GM18870 (cell line): ENCODE results near the gene BNIP2.
A peak's percentile ranks its signal among the peaks of the same experiment; 100 is the strongest.
"Not testable (repeated sequence)": the region's sequence is repeated elsewhere in the genome, so short reads cannot be mapped to it uniquely, and the experiment has no call there.

Experiments
- ATAC-seq: cut with Tn5 transposase; IDR thresholded peaks from one replicate; pipeline ENCODE4 v1.9.1; 2021; ENCODE audit warnings: moderate library complexity; ENCODE audit not compliant: unreplicated experiment

The BNIP2 gene, protein sequence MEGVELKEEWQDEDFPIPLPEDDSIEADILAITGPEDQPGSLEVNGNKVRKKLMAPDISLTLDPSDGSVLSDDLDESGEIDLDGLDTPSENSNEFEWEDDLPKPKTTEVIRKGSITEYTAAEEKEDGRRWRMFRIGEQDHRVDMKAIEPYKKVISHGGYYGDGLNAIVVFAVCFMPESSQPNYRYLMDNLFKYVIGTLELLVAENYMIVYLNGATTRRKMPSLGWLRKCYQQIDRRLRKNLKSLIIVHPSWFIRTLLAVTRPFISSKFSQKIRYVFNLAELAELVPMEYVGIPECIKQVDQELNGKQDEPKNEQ

DNA sequence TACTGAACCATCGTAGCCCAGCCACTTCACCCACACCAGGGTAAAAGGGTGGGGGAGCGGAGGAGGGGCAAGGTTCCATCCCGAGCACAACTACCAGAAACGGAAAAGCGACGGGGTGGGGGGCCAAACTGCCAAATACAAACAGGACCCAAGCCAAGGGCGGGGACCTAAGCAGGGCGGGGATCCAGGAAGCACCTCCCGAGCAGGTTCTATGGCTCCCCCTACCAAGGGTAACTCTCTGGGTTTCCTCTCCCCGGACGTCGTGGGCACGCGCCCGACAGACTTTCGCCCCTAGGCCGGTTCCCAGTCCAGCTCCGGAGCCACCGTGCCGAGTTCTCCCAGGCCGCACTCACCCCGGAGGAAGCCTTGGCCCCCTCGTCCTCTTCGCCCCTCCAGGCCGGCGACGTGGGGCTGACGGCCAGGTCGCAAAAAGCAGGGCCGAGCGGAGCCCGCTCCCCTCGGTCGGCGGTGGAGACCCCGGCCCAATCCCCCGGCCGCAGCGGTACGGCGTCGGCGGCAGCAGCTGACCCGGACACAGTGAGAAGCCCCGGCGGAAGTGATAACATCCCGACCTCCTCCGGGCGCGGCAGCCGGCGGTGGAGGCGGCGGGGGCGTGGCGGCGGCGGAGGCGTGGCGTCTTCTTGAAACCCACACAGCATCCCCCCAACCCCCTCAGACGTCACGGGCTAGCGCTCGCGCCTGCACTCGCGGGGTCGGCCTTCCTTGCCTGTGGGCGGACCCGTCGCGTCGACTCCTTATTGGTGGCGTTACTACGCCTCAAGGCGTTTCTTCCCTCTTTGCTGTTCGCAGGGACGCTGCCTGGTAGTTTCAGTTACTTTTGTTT is at the start of gene BNIP2:
Gene BNIP2 (minus strand): TSS at position 539 of the 844 bp plus-strand sequence. CDS start 6,863 bp downstream, outside the sequence.
- peak; percentile 70 for ATAC-seq

DNA sequence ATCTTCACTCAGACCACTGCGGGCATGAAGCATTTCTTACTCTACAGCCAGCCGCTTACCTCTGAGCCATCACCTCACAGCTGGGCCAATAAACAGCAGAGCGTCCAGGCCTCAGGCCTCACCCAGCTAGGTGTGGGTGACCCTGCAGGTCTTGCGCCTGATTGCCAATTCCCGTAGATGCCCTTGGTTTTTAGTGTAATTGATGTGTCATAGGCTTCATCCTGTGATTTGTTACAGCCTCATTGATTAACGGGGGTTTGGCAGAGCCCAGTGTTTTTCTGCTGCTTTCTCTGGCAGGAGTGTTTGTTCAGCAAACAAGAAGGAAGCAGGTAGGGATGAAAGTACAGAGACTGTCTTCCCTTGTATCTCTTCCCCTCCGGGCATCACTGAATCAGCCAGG is 49.6 kb upstream of the BNIP2 start:
- no peak for ATAC-seq

DNA sequence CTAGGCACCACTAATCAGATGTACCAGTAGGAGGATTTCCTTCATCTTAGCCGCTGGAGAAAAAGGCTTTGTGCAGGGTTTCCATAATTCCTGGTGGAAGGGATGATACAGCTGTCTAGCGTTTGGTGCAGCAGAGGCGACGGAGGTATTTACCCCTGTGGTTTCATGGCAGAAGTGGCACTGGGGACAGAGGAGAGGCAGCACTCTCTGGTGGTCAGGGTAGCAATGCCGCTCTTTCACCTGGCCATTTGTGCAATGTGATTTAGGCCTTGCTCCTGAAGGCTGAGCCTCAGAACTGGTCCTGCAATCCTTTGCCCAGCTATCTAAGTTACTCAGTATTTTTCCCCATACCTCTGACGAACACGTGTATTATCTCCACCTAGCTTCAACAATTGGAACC is 47.1 kb upstream of the BNIP2 start:
- no peak for ATAC-seq

DNA sequence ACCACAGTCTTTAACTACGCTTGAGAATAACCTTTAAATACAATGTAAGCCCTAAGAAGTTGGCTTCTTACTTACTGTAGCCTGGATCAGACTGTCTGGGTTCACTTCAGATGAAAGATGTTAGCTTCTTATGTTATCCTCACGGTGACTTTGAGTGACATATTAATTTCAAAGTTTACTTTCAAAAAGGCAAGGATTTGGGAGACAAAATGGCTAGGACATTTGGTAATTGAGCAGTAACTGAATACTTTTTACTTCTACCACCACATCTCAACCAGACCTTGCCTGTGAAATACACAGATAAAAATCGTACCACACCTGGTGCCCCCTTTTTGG is 36.0 kb upstream of the BNIP2 start:
- no peak for ATAC-seq

DNA sequence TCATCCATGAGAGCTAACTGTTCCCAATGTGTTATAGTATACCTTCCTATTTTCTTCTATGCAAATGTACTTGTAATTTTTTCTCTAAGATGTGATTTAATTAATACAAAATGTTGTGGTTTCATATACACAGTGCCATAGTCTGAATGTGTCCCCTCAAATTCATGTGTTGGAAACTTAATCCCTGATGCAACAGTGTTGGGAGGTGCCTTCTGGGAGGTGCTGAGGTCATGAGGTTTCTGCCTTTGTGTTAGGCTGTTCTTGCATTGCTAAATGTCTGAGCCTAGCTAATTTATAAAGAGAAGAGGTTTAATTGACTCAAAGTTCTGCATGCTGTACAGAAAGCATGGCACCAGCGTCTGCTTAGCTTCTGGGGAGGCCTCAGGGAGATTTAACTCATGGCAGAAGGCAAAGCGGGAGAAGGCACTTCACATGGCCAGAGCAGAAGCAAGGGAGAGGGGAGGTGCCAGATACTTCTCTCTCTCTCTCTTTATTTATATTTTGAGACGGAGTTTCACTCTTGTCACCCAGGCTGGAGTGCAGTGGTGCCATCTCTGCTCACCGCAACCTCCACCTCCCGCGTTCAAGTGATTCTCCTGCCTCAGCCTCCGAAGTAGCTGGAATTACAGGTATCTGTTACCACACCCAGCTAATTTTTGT is 34.7 kb upstream of the BNIP2 start:
- ATAC-seq: no peak

DNA sequence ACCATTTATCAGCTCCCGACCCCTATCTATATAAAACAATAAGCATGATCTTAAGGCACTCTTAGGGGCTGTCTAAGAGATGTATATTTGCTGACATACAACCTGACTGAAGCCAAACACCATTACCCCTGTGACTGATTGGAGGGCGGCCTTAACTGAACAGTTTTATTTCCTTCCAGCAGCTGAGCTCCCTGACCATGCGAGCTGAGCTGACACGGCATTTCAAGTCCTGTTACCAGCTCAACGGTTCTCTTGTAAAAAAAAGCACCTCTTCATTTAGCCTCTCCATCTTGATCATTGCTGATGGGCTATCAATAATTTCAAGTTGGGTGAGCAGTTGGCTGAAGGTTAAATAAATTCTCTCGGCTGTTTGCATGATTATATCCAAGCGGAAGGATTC is 33.4 kb upstream of the BNIP2 start:
- no peak for ATAC-seq

DNA sequence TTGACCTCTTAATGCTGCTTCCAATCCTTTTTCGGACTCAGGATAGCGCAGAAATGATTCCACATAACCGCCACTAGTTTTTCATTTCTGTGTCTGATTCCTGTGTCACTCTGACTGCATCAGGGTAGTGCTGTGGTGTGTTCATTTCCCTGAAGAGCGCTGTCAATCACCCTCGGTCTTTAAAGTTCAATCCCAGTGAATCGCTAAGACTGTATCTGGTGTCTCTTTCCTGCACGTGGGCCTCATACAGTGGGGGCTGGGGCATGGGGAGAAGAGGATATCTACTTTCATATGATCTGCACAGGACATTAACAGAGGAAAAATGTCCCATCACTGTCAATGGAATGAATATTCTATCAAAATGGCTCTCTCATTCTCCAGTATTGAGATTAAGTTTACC is 32.9 kb upstream of the BNIP2 start:
- no peak for ATAC-seq

DNA sequence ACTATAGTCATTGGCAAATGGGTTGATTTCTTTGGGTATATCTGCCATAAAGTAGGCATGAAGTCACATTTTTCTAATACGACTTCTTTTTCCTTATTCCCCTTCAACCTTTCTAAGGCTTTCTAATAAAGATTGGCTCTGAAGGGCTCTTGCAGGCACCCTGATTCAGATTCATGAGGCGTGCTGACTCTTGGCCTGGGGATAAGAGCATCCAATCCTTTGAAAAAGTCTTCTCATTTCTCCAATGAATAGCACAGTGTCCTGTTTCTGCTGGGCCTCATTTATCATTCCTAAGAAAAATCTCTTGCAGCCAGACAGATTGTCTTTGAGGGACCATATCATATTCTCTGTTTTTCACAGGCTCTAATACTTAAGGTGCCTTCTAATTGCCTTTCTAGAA is 32.3 kb upstream of the BNIP2 start:
- ATAC-seq: no peak

DNA sequence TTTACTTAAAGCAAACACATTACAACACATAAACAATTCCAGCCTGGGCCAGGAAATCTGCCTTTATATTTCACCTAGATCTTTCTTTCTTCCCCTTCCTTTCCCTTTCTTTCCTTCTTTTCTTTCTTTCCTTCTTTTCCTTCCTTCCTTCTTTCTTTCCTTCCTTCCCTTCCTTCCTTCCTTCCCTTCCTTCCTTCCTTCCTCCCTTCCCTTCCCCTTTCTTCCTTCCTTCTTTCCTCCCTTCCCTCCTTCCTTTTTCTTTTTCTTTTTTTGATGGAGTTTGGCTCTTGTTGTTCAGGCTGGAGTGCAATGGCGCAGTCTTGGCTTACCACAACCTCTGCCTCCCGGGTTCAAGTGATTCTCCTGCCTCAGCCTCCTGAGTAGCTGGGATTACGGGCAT is 24.1 kb upstream of the BNIP2 start:
- no peak for ATAC-seq

DNA sequence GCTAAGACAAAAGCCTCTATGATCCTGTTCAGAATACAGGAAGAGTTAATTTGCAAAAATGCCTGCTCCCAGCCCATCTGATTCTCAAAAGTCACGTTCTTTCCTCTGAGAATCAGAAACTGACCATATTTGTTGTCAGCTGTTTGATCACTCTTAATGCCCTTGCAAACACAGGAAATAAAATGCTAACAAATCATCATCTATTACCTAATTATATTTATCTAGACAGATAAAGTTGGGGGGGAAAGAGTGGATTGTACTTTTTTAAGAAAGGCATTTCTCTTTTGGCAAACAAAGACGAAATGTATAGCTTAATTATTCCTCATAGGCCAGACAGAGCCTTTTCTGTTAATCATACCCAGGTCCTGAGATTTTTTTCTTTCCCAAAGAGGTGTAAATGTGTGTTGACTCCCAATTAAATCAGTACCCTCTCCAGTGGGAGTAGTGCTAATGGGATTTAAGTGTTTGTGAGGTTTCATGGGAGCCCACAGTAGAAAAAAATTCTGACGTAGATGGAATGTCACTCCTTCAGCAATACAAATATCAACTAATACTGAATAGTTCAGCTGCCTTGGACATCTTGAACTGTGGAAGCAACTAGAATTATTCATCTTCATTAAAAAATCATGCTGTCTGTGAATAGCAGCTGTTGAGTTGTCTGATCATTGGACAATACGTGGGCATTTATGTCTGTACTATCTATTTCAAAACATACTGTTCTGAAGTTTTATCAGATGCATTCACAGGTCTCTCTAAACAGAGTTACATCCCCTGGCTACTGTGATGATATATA is 22.5 kb upstream of the BNIP2 start:
- no peak for ATAC-seq

DNA sequence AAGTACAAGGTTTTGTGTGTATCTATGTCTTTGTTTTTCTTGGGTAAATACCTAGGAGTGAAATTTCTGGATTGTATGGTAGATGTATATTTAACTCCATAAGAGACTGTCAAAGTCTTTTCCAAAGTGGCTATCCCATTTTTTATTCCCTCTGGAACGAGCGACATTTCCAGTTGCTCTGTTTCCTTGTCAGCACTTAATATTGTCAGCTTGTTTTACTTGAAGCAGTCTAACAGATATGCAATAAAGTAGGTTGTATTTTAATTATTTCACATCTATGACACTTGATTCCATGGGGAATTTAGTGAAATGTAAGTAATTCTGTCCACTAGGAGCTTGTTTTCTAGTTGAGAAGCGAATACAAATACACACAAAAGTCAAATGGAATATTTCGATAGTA is 18.5 kb upstream of the BNIP2 start:
- ATAC-seq: no peak

DNA sequence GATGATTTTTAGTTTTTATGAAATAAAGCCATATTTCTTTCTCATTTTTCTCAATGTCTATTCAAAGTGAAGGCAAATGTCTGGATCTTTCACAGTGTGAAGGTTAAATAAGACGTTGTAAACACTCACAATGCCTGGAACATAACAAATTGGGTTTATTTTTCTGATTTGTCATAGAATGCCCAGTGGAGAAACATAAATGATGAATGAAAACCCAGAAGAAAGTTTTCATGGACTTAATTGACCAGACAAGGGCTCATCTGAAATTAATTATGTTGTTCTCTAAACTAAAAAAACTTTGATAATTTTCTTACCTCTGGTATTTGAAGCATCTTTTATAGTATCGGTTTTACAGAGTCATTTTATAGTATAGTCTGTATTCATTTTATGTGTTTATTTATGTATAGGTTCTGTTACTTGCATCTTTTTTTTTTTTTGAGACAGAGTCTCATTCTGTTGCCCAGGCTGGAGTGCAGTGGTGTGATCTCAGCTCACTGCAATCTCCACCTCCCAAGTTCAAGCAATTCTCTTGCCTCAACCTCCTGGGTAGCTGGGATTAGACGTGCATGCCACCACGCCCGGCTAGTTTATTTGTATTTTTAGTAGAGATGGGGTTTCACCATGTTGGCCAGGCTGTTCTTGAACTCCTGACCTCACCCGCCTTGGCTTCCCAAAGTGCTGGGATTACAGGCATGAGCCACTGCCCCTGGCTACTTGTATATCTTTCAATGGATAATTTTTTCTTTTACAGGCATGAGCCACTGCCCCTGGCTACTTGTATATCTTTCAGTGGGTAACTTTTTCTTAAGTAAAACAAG is 15.1 kb upstream of the BNIP2 start:
- ATAC-seq: no peak

DNA sequence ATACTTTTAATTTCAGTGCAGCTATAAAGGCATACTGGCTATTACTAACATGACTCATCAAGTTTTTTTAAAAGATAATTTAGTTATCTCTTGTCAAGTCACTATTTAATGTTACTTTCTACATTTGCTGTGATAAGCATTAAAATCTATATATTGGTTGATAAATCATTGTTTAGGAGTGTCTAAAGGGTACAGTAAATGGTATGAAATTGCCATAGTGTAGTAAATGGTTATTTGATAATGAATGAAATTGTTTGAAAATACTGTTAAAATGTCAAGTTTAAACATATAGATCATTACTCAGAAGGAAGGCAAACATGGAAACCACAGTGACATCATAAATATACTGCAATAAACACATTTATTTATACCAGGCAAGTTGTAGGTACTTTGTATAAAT is 13.2 kb upstream of the BNIP2 start:
- ATAC-seq: no peak

DNA sequence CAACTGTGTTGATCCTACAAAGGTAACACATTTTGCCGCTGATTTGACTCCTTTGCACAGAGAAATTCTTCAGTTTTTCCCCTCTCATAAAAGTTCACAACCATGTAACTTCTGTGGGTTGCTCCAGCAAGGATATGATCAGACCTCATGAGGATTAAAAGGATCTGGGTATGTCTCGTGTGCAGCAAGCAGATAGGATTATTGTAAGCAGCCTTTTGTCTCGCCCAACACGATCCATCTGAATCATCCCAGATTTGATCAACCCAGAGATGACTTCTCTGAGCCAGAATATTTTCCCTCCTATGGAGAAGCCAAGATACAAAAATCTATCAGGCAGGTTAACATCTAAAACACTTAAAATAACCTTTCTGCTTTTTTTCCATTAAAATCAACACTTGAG is 12.8 kb upstream of the BNIP2 start:
- ATAC-seq: no peak

DNA sequence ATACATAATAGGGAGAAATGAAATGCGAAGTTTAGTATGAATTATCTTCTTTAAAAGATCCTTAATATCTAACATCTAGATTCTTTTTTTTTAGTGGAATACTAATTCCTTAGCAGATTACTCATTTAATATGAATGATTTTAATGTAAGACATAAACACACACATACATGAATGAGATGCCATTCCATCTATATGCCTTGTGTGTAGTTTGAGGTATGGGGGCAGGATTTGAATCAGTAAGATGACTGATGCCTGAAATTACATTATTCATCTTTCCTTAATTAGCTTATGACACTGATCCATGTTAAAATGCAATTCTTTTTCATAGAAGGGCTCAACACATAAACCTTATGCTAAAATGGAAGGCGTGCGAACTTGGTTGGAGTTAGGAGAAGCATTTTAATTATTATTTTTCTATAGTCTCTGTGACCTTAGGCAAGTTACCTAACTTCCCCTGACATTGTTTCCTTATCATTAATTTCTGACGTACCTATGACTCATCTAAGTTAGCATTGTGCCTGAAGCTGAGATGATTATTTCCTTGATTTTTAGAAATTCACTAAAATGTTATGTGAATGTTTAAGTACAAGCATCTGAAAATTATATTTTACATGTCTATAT is 10.8 kb upstream of the BNIP2 start:
- no peak for ATAC-seq

DNA sequence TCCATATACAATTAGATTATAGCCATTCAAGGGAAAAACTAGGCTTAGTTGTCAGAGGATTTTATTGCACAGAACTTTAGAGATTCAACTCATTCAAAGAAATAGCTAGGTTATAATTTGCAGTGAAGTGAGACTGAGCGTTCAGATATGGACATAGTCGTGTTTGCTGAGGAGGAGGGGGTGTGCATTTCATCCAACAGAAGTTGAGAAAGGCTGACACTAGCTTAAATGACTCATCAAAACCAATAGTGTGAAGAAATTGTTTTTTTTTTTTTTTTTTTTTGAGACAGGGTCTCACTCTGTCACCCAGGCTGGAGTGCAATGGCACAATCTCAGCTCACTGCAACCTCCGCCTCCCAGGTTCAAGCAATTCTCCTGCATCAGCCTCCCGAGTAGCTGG is 8.9 kb upstream of the BNIP2 start:
- not testable (repeated sequence) for ATAC-seq

DNA sequence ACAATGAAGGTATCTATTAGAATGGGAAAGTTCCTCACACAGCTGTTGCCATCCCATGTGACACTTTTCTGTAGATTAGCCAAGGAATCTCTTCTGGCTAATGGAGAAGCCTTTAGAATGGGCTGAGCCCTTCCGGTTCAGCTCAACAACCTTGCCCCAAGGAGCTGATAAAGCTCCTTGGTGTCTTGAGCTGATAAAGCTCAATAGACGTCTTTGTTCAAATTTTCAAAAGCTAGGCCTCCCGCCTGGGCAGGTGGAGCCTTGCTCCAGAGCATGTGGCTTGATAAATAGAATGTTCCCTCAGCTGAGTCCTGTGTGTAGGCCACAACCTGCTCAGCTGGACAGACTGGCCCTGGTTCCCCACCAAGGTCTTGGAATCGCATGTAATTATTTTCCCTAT is 7.2 kb upstream of the BNIP2 start:
- no peak for ATAC-seq

DNA sequence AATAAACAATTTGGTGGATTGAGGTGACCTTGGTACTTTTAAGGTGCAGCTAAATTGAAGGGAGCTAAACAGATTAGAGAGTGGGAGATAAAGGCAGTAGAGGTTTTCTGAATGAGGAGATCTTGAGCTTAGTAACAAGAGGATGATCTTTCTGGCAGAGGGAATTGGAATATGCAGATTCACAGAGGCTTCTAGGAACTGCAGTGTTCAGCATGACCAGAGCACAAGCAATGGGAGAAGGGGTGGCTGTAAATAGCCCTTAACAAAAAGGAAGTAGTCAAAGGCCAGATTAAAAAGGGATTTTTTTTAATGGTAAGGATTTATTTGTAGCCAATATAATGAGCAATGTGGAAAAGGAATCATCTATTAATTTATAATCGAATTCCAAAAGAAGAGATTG is 5.7 kb upstream of the BNIP2 start:
- ATAC-seq: no peak

DNA sequence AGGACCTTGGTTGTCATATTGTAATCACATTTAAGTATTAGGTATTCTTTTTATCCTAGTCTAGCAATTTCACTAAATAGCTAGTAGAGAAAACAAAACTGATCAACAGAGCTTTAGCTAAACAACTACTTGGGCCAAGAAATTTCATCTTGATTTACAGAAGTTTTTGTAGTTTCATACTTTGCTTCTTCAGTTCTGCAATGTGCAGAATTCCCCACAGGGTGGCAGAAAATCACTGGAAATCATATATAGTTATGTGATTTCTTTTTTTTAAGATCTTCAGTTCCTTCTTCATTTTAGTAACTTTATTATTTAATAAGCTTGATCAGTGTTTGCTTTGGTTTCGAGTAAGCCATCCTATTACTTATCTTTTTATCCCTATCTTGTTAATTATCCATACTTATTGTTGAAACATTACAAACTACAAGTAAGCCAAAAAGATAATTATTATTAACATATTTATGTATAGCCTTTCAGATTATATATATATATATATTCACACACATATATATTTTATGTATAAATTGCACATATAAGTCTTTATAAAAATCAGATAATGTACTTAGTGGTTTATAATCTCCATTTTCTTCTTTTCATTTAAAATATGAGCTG is 2.2 kb upstream of the BNIP2 start:
- ATAC-seq: no peak
